HS-5 (cell line): Measurements from ENCODE around the gene CYP2J2.
"Not testable (repeated sequence)": the region's sequence is repeated elsewhere in the genome, so short reads cannot be mapped to it uniquely, and the experiment has no call there.

ENCODE experiments used
- DNase-seq: peaks from one replicate; pipeline ENCODE4 v3.0.0-alpha.2; 2012; ENCODE audit warnings: low read depth

The CYP2J2 gene

GRCh38 chr1:59917785-59918180 lies 8.8 kb downstream of the CYP2J2 start:
- no peak for DNase-seq

- no peak for DNase-seq
These were observed 9.4 kb downstream of the CYP2J2 start for GRCh38 chr1:59917026-59917784.

- no peak for DNase-seq
These were observed 11.1 kb downstream of the CYP2J2 start for GRCh38 chr1:59915516-59915915.

- DNase-seq: not testable (repeated sequence)
These were observed 11.7 kb downstream of the CYP2J2 start for GRCh38 chr1:59914791-59915286.

GRCh38 chr1:59908682-59909081 lies 17.9 kb downstream of the CYP2J2 start:
- no peak for DNase-seq

GRCh38 chr1:59908084-59908483 lies 18.5 kb downstream of the CYP2J2 start:
- DNase-seq: no peak

- no peak for DNase-seq
These were observed 19.6 kb downstream of the CYP2J2 start for GRCh38 chr1:59906931-59907330.

- DNase-seq: no peak
These were observed 23.3 kb downstream of the CYP2J2 start for GRCh38 chr1:59903141-59903754.

- no peak for DNase-seq
These were observed 24.7 kb downstream of the CYP2J2 start for GRCh38 chr1:59901770-59902388.

- DNase-seq: no peak
These were observed 25.9 kb downstream of the CYP2J2 start for GRCh38 chr1:59900640-59901039.

GRCh38 chr1:59898927-59899326 lies 27.6 kb downstream of the CYP2J2 start:
- no peak for DNase-seq

- no peak for DNase-seq
These were observed 29.4 kb downstream of the CYP2J2 start for GRCh38 chr1:59897165-59897564.

- DNase-seq: no peak
These were observed 33.4 kb downstream of the CYP2J2 start for GRCh38 chr1:59892841-59893811.

- no peak for DNase-seq
These were observed 41.3 kb downstream of the CYP2J2 start for GRCh38 chr1:59885160-59885832.

- DNase-seq: no peak
These were observed 45.8 kb downstream of the CYP2J2 start for GRCh38 chr1:59880735-59881134.

- no peak for DNase-seq
These were observed 46.5 kb downstream of the CYP2J2 start for GRCh38 chr1:59879996-59880505.

GRCh38 chr1:59879574-59879973 lies 47.0 kb downstream of the CYP2J2 start:
- DNase-seq: no peak

GRCh38 chr1:59878370-59878769 lies 48.2 kb downstream of the CYP2J2 start:
- no peak for DNase-seq

GRCh38 chr1:59877108-59877682 lies 49.4 kb downstream of the CYP2J2 start:
- DNase-seq: no peak

GRCh38 chr1:59871746-59872145 lies 54.8 kb downstream of the CYP2J2 start:
- DNase-seq: no peak

GRCh38 chr1:59866462-59866861 lies 60.1 kb downstream of the CYP2J2 start:
- no peak for DNase-seq
